GM19467 (cell line): ENCODE data around the gene ADAMTS14.

Source experiments
- ATAC-seq: cut with Tn5 transposase; IDR thresholded peaks from one replicate; pipeline ENCODE4 v1.9.1; 2021; ENCODE audit warnings: mild to moderate bottlenecking, moderate library complexity; ENCODE audit not compliant: unreplicated experiment

ADAMTS14 gene

DNA sequence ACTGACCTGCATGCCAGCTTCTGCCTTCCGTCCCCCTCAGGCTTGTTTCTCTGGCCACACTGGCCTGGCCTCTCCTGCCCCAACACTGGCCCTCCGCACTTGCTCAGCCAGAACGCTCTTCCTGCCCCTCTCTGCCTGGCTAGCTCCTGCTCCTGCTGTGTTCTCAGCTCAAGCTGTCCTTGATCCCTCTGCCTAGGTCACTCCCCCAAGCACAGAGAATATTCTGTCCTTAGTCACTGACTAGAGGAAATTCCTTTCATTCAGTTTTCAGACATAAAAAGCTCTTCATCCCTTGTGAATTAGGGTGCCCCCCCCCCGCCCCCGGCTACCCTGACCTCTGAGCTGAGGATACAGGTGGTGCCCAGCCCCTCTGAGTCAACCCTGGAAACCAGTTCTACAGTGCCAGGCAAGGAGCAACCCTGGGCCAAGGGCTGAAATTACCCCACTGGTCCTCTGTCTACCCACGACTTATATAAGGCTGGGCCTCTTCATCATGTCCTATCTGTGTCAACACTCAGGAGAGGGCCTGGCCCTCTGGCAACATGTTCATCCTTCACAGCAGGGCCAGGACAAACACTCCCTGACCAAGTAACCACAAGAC lies 136.8 kb downstream of the ADAMTS14 start:
- no peak for ATAC-seq

DNA sequence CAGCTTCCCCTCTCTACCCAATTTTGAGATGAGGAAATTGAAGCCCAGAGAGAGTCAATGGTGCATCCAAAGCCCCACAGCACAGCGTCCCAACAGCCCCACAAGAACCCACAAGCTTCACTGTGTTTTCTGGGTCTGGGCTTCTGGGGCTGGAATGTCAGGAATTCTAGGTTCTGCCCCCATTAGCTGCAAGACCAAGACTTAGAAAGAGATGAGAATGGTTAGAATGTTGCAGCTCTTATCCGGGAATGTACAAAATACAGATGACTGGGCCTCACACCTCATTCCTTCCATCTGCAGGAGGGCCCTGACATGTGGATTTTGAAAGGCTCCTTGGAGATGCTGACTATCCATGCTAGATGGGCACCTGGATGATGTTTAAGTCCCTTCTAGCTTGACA lies 137.4 kb downstream of the ADAMTS14 start:
- ATAC-seq = no peak

DNA sequence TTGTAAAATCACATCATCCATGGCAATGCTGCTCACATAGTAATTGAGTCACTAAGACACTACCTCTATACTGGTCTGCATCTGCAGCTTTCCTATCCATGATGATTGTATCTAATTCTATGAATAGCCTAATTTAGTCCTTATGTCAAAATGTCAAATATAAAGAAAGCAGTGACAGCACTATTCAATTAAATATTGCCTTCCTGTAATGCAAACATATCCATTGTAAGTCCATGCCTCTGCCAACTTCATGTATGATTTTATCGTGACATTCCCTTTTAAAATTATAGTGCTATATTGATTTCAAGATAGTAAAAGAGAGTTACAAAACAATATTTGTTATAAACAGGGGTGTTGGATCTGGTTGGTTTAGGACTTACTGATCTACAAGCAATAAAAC lies 138.7 kb downstream of the ADAMTS14 start:
- ATAC-seq = no peak

DNA sequence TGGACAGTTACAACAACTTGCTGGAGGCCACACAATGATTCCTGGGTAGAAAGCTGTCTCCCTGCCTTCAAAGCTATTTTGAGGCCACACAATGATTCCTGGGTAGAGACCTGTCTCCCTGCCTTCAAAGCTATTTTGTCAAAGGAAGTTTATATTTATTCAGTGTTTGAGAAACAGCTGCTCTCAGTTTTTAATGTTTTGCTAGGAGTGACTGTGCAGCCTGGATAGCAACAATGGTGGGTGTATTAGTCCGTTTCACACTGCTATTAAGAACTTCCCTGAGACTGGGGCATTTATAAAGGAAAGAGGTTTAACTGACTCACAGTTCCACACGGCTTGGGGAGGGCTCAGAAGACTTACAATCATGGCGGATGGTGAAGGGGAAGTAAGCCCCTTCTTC lies 139.6 kb downstream of the ADAMTS14 start:
- ATAC-seq = no peak
